ENCODE measurements around the gene PIK3R5.

Gene PIK3R5

DNA sequence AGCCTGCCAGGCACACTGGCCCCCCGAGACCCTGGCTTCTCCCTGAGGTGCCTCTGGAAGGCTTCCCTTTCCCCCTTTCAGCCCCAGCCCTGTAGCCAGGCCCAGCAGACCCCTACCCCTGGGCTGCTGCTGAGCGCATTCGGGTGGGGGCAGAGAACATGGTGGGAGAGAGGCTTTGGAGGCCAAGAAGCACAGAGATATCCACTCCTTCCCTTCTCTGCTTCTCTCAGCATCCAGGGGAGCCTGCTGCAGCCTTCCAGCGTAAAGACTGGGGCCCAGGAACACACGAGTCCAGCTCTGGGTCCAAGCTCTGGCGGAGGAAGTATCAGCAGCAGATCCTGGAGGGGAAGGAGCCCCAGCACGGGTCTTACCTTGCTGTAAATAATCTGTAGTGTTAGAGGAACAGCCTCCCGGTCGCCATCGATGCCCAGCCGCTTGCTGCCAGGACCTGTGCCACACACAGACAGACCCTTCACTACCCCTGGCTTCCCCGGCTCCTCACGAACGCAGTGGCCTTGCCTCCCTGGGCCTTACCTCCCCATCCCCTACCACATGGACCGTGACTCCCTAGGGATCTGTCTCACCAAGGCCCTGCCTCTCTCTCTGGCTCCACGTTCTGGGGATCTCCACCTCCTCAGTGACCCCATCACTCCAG is 81.0 kb downstream of the PIK3R5 start:
- Histone ChIP-seq H4K20me1 (ENCODE audit: low read depth, low read length) (no peaks in the 10 kb centered on the region), H3K36me3 (ENCODE audit: low read length) (no peaks in the 10 kb centered on the region), H3K9me2 (replicated peaks; ENCODE audit: insufficient read depth, low read length) (no peaks in the 10 kb centered on the region), H3F3A (ENCODE audit: insufficient read depth) (no peaks in the 10 kb centered on the region), H3K9me3 (ENCODE audit: insufficient read depth, low read length) (no peaks in the 10 kb centered on the region), H3K27me3 (ENCODE audit: low read length) (no peaks in the 10 kb centered on the region), H3K79me2 (ENCODE audit: insufficient read depth, low read length) (no peaks in the 10 kb centered on the region), H3K27ac (ENCODE audit: low read depth, low read length) (no peak overlapping the region), H3K9ac (ENCODE audit: low read length) (no peak overlapping the region), H3K4me2 (ENCODE audit: low read depth, low read length, poor library complexity, severe bottlenecking) (no peak overlapping the region), H3K4me3 (ENCODE audit: insufficient read depth, low read length, poor library complexity, severe bottlenecking) (no peak overlapping the region), H2AFZ (ENCODE audit: low read depth, low read length, severe bottlenecking) (no peak overlapping the region)
- TF ChIP-seq EZH2phosphoT487 (conservative IDR thresholded peaks at IDR 0.05; ENCODE audit: low read length), result no peak
- TF ChIP-seq CTCF (IDR thresholded peaks at IDR 0.05; ENCODE audit: insufficient read depth, low read length, poor library complexity, severe bottlenecking), result no peak

- TF ChIP-seq EZH2phosphoT487 (conservative IDR thresholded peaks at IDR 0.05; ENCODE audit: low read length), result no peak
- TF ChIP-seq CTCF (IDR thresholded peaks at IDR 0.05; ENCODE audit: insufficient read depth, low read length, poor library complexity, severe bottlenecking), result no peak
- Histone ChIP-seq H3F3A (ENCODE audit: insufficient read depth) (no peaks in the 10 kb centered on the region), H3K4me2 (ENCODE audit: low read depth, low read length, poor library complexity, severe bottlenecking) (no peak overlapping the region), H3K36me3 (ENCODE audit: low read length) (no peaks in the 10 kb centered on the region), H2AFZ (ENCODE audit: low read depth, low read length, severe bottlenecking) (no peak overlapping the region), H3K9me3 (ENCODE audit: insufficient read depth, low read length) (no peaks in the 10 kb centered on the region), H3K79me2 (ENCODE audit: insufficient read depth, low read length) (no peaks in the 10 kb centered on the region), H3K9me2 (replicated peaks; ENCODE audit: insufficient read depth, low read length) (no peaks in the 10 kb centered on the region), H3K9ac (ENCODE audit: low read length) (no peak overlapping the region), H3K27ac (ENCODE audit: low read depth, low read length) (no peak overlapping the region), H3K27me3 (ENCODE audit: low read length) (no peaks in the 10 kb centered on the region), H3K4me3 (ENCODE audit: insufficient read depth, low read length, poor library complexity, severe bottlenecking) (no peak overlapping the region), H4K20me1 (ENCODE audit: low read depth, low read length) (no peaks in the 10 kb centered on the region)
Observed at GRCh38 chr17:8883353-8883752, 82.2 kb downstream of the PIK3R5 start.

- Histone ChIP-seq H3K4me2 (ENCODE audit: low read depth, low read length, poor library complexity, severe bottlenecking) (no peak overlapping the region), H3K79me2 (ENCODE audit: insufficient read depth, low read length) (no peaks in the 10 kb centered on the region), H3K9me2 (replicated peaks; ENCODE audit: insufficient read depth, low read length) (no peaks in the 10 kb centered on the region), H3F3A (ENCODE audit: insufficient read depth) (no peaks in the 10 kb centered on the region), H3K27me3 (ENCODE audit: low read length) (no peaks in the 10 kb centered on the region), H3K9me3 (ENCODE audit: insufficient read depth, low read length) (no peaks in the 10 kb centered on the region), H3K4me3 (ENCODE audit: insufficient read depth, low read length, poor library complexity, severe bottlenecking) (no peak overlapping the region), H2AFZ (ENCODE audit: low read depth, low read length, severe bottlenecking) (no peak overlapping the region), H3K36me3 (ENCODE audit: low read length) (no peaks in the 10 kb centered on the region), H3K9ac (ENCODE audit: low read length) (no peak overlapping the region), H4K20me1 (ENCODE audit: low read depth, low read length) (no peaks in the 10 kb centered on the region), H3K27ac (ENCODE audit: low read depth, low read length) (no peak overlapping the region)
- TF ChIP-seq EZH2phosphoT487 (conservative IDR thresholded peaks at IDR 0.05; ENCODE audit: low read length), result no peak
- no peak for TF ChIP-seq CTCF (IDR thresholded peaks at IDR 0.05; ENCODE audit: insufficient read depth, low read length, poor library complexity, severe bottlenecking)
Observed at GRCh38 chr17:8881606-8882005, 83.9 kb downstream of the PIK3R5 start.

All from SU-DHL-6 (cell line).